A549 (cell line): ENCODE data around the gene FAM120B.

Source experiments
- CEBPB ChIP-seq, 2 experiments: fragments of >200 bp in 1 of 2; sonication (Bioruptor Twin) in 1 of 2; formaldehyde crosslinking in 1 of 2; IDR thresholded peaks; 2 replicates each; pipeline ENCODE4 v1.6.1; 2012 to 2016
- CHD2 ChIP-seq: fragments of 150-350 bp; IDR thresholded peaks from 2 replicates; pipeline ENCODE4 v1.6.1; 2014; ENCODE audit warnings: low read length; ENCODE audit not compliant: partially characterized antibody
- EP300 ChIP-seq, 2 experiments: fragments of >200 bp; sonication (Bioruptor Twin); formaldehyde crosslinking; IDR thresholded peaks; 2 replicates in 1 of 2; 3 replicates in 1 of 2; pipeline ENCODE4 v1.6.1; 2016 to 2017
- ESRRA ChIP-seq: fragments of 150-350 bp; IDR thresholded peaks from 2 replicates; pipeline ENCODE4 v1.6.1; 2014; ENCODE audit warnings: mild to moderate bottlenecking, low read length, borderline replicate concordance
- MAX ChIP-seq: IDR thresholded peaks from 2 replicates; pipeline ENCODE4 v1.6.1; 2012
- POLR2A ChIP-seq: IDR thresholded peaks from 2 replicates; pipeline ENCODE4 v1.6.1; 2012; ENCODE audit warnings: mild to moderate bottlenecking, low read length
- RAD21 ChIP-seq, 2 experiments: fragments of >200 bp in 1 of 2; sonication (Bioruptor Twin) in 1 of 2; formaldehyde crosslinking in 1 of 2; IDR thresholded peaks in 1 of 2; conservative IDR thresholded peaks in 1 of 2; 2 replicates in 1 of 2; 3 replicates in 1 of 2; pipeline ENCODE4 v1.6.1; 2012 to 2018; ENCODE audit warnings: inconsistent platforms in 1 of 2
- SMC3 ChIP-seq: fragments of >200 bp; sonication (Bioruptor Twin); formaldehyde crosslinking; IDR thresholded peaks from 3 replicates; pipeline ENCODE4 v1.6.1; 2018; ENCODE audit warnings: inconsistent platforms
- SREBF2 ChIP-seq: fragments of 450-650 bp; IDR thresholded peaks from 2 replicates; pipeline ENCODE4 v1.6.1; 2014; ENCODE audit warnings: mild to moderate bottlenecking, moderate library complexity
- TF ChIP-seq, protein P1 (sequence below): fragments of >200 bp; sonication (Bioruptor Twin); formaldehyde crosslinking; IDR thresholded peaks from 3 replicates; pipeline ENCODE4 v1.5.1; 2016

DNA sequence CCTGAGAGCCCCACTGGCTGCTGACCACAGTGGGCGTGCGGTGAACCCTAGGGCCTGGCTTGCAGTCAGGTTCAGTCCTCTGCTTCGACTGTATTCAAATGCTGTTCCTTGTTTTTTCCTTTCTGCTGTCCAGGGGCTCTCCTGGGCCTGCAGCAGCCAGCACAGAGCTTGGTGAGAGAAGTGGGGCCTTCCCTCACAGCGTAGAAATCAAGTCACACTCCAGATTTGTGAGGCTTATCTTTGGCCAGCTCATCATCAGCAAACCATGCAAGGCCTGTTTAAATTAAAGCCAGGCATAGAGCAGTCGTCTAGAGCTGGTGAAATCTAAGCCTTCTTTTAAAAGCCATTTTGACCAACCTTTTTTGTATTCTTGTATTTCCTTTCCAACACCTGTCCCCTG is 8.4 kb downstream of the FAM120B start:
- TF ChIP-seq, protein P1, sequence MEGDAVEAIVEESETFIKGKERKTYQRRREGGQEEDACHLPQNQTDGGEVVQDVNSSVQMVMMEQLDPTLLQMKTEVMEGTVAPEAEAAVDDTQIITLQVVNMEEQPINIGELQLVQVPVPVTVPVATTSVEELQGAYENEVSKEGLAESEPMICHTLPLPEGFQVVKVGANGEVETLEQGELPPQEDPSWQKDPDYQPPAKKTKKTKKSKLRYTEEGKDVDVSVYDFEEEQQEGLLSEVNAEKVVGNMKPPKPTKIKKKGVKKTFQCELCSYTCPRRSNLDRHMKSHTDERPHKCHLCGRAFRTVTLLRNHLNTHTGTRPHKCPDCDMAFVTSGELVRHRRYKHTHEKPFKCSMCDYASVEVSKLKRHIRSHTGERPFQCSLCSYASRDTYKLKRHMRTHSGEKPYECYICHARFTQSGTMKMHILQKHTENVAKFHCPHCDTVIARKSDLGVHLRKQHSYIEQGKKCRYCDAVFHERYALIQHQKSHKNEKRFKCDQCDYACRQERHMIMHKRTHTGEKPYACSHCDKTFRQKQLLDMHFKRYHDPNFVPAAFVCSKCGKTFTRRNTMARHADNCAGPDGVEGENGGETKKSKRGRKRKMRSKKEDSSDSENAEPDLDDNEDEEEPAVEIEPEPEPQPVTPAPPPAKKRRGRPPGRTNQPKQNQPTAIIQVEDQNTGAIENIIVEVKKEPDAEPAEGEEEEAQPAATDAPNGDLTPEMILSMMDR: no peak
- TF ChIP-seq SMC3: no peak
- TF ChIP-seq POLR2A: no peak
- no peak for TF ChIP-seq CEBPB (IDR thresholded peaks at IDR 0.05)
- no peak for TF ChIP-seq SREBF2
- no peak for TF ChIP-seq MAX
- TF ChIP-seq EP300 (IDR thresholded peaks at IDR 0.05): no peak
- TF ChIP-seq ESRRA: no peak
- no peak for TF ChIP-seq RAD21 (conservative IDR thresholded peaks at IDR 0.05 in 1 of 2, IDR thresholded peaks at IDR 0.05 in 1 of 2)
- no peak for TF ChIP-seq CHD2
